ENCODE data around the gene CEP131.
A peak's percentile ranks its signal among the peaks of the same experiment; 100 is the strongest.
"Not testable (repeated sequence)": the region's sequence is repeated elsewhere in the genome, so short reads cannot be mapped to it uniquely, and the experiment has no call there.

Gene CEP131

GRCh38 chr17:81151278-81151677, 71.5 kb downstream of the CEP131 start:
- no peak for DNase-seq (ENCODE audit: low read depth)

- DNase-seq (ENCODE audit: low read depth) = no peak
These were observed 72.2 kb downstream of the CEP131 start for GRCh38 chr17:81150377-81151077.

GRCh38 chr17:81148986-81149533, 73.7 kb downstream of the CEP131 start:
- no peak for DNase-seq (ENCODE audit: low read depth)

GRCh38 chr17:81148571-81148970, 74.2 kb downstream of the CEP131 start:
- DNase-seq (ENCODE audit: low read depth) = no peak

GRCh38 chr17:81147701-81148100, 75.1 kb downstream of the CEP131 start:
- DNase-seq (ENCODE audit: low read depth) = no peak

GRCh38 chr17:81146208-81146607, 76.6 kb downstream of the CEP131 start:
- not testable (repeated sequence) for DNase-seq (ENCODE audit: low read depth)

GRCh38 chr17:81144423-81144781, 78.4 kb downstream of the CEP131 start:
- no peak for DNase-seq (ENCODE audit: low read depth)

- DNase-seq (ENCODE audit: low read depth) = no peak
These were observed 78.9 kb downstream of the CEP131 start for GRCh38 chr17:81143717-81144422.

GRCh38 chr17:81143200-81143527, 79.6 kb downstream of the CEP131 start:
- no peak for DNase-seq (ENCODE audit: low read depth)

- DNase-seq (ENCODE audit: low read depth) = peak; percentile 26
These were observed 80.2 kb downstream of the CEP131 start for GRCh38 chr17:81142301-81143199.

- no peak for DNase-seq (ENCODE audit: low read depth)
These were observed 82.1 kb downstream of the CEP131 start for GRCh38 chr17:81140695-81141094.

GRCh38 chr17:81140018-81140417, 82.7 kb downstream of the CEP131 start:
- DNase-seq (ENCODE audit: low read depth) = no peak
